Suprapubic skin (tissue), 3 donors: Measurements from ENCODE around the gene SLC34A1.

Experiments used
- CTCF ChIP-seq, 2 donors: fragments of 200-600 bp in 1 of 2; fragments of 450-650 bp in 1 of 2; sonication (generic) in 1 of 2; IDR thresholded peaks; one replicate each; pipeline ENCODE4 v1.5.1; 2016 to 2019; ENCODE audit warnings: antibody characterized with exemption in 2 of 2, mild to moderate bottlenecking in 1 of 2, moderate library complexity in 1 of 2
- EP300 ChIP-seq: sonication (generic); formaldehyde crosslinking; IDR thresholded peaks from one replicate; pipeline ENCODE4 v1.6.1; 2017; ENCODE audit warnings: antibody characterized with exemption

GRCh38 chr5:177363565-177363964 is 20.7 kb upstream of the SLC34A1 start:
- TF ChIP-seq CTCF (IDR thresholded peaks at IDR 0.05) (no peak), EP300 (no peak)
